Measurements from ENCODE around the gene PDZRN4.
"Not testable (repeated sequence)": the region's sequence is repeated elsewhere in the genome, so short reads cannot be mapped to it uniquely, and the experiment has no call there.

PDZRN4 gene

DNA sequence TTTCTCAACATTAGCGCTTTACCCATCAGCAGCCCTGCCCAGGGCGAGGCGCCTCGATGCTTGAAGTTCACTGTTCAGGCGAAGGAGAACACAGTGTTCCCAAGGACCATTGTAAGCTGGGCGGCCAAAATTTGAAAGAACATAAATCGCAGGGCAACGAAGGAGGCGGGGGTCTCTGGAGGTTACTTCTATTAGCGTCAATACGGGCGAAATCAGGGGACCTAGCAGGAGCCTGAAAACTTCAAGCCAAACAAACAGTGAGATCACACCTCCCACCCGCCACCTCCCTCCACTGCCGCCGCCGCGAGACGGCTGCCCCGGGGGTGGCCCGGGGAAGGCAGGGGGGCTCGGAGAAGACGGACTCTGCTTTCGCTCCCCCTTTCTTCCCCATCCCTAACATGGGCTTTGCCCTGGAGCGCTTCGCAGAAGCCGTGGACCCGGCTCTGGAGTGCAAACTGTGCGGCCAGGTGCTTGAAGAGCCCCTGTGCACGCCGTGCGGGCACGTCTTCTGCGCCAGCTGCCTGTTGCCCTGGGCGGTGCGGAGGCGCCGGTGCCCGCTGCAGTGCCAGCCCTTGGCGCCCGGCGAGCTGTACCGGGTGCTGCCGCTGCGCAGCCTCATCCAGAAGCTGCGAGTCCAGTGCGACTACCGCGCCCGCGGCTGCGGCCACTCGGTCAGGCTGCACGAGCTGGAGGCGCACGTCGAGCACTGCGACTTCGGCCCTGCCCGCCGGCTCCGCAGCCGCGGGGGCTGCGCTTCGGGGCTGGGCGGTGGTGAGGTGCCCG is at the start of gene PDZRN4:
TSS of gene PDZRN4 (plus strand) at position 263 of the 783 bp plus-strand sequence.
- DNase-seq, result no peak

DNA sequence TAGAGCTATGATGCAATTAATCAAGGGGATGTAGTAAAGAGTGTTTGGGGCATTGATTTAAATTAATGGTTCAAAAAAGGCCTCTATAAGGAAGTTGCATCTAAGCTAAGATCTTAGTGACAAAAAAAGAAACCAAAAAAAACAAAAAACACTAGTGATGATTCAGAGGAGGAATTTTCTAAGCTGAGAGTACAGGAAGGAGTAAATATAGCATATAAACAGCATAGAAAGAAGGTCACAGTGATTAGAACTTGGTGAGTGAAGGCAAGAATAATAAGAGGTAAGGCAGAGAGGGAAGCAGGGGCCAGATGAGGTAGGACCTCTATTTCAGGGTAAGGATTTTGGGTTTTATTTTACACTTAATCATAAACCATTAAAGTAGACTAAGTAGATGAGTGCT is 48.0 kb upstream of the PDZRN4 start:
- no peak for DNase-seq

DNA sequence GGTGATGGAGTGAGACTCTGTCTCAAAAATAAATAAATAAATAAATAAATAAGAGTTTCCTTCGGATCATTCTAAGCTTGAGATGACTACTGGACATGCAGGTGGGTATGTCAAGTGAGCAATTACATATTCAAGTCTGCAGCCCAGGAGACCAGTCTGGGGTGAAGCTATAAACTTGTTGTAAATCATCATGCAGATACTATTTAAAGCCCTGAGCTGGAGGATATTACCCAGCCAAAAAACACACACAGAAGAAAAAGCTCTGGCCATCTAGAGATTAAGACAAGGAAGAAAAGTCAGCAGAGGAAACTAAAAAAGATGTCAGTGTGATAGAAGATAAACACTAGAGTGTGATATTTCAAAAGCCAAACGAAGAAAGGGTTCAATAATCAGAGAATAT is 47.0 kb upstream of the PDZRN4 start:
- no peak for DNase-seq

DNA sequence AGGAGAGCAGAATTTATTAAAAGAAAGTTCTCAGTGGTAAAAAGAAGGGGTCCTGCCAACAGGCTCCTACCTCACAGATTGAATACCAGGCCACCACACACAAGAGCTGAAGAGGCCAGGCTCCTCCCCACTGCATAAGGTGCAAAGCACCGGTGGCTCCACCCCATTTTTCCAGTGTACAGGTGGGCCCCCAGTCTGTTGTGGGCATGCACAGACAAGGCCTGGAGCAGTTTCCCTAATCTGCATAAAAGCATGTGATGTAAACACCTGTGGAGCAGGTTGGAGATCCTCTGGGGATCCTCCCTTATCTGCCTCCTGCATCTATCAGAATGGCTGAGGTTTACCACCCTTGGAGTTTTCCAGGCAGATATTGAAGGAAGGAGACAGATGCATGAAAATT is 45.7 kb upstream of the PDZRN4 start:
- no peak for DNase-seq

DNA sequence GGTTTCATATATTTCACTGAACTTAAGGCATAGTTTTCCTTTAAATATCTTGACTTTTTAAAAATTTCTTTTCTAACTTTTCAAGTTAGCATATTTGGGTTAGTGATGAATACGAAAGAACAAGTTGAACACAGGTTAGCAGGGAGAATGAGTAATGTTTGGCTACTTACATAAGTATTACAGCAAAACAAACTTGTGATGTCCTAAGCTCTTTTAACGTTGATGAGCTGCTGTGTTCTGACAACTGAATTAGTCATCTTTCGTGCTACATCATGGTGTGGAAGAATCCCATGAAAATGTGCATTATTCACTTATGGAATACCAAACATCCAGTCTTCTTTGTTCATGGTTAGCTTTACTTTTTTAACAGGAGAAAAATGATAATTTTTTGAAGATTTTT is 36.3 kb upstream of the PDZRN4 start:
- DNase-seq, result no peak

DNA sequence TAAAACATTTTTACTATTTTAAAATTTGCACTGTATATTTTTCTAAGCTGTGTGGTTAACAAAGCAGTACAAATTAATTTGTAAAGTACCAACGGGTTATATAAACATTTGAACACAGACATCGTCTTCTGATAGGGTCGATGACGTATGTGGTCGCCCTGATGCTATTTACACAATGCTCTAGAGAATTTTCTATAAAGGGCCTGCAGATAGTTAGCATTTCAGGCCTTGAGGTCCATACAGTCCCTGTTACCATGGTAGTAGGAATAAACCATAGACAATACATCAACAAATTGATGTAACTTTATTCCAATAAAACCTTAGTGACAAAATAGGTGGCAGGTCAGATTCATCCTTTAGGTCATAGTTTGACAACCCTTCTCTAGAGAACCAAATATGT is 25.7 kb upstream of the PDZRN4 start:
- no peak for DNase-seq

DNA sequence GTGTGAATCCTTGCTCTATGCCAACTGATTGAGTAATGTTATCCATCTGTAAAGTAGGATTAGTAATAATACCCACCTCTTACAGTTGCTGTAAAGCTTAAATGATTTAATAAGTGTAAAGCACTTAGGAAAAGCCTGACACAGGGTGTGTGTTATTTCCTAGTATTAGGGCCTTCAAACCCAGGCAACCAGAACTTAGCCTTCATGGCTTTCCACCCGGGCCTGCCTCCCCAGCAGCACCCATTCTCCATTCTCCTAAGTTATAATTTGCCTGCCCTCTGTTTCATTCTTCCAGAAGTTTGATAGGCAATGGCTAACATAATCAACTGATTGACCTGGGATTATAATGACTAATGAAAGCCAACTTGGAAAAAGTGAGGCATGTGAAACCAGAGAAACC is 20.4 kb upstream of the PDZRN4 start:
- no peak for DNase-seq

DNA sequence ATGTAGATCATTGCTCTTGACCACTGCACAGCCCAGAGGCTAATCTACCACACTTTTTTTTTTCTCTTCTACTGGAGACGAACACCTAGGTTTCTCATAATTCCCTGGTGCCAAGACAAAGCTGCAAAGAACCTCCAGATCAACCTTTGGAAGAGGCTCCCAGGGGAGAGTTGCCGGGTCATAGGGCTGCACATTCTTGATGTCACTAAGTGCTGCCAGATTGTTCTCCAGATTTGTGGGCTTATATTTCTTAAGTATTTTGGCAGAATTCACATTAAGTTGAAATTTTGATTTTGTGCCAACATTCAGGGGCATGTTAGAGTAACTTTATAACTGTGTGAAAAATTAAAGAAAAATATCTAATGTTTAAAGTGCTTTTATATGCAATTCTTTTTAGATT is 13.5 kb upstream of the PDZRN4 start:
- DNase-seq, result no peak

DNA sequence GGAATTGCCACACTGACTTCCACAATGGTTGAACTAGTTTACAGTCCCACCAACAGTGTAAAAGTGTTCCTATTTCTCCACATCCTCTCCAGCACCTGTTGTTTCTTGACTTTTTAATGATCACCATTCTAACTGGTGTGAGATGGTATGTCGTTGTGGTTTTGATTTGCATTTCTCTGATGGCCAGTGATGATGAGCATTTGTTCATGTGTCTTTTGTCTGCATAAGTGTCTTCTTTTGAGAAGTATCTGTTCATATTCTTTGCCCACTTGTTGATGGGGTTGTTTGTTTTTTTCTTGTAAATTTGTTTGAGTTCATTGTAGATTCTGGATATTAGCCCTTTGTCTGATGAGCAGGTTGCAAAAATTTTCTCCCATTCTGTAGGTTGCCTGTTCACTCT is 8.6 kb upstream of the PDZRN4 start:
- not testable (repeated sequence) for DNase-seq

DNA sequence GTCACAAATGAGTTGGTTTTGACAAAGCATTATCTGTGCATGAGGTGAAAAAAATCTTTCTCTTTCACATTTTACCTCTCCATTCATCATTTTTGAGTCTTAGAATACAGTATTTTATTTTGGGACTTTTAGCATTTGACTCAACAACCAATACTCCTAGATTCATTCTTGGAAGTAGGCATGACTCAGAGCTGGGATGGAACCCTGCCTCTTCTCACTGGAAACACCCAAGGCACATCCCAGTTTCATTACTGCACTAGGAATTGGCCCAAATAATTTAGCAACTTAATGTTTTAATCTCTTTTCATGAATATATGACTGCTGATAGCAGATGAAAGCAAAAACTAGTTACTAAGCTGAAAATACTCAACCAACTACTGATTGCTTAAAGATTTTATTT is 3.3 kb upstream of the PDZRN4 start:
- DNase-seq, result no peak

DNA sequence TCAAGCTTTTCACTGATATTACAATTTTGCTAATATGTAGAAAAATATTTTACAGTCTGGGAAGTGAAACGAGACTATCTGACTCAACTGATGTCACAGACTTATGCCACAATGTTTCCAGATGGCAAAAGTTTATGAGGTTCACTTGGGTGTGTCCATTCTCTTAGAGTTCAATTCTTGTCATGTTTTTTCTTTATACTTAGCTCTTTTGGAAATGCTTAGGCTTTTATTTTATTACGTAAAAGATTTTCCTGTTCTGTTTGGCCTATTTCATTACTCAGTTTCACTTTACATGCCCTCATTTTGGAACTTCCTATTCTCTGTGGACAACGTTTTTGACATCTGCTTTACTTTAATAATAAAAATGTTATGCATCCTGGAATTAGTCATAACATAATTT is 2.1 kb upstream of the PDZRN4 start:
- no peak for DNase-seq

DNA sequence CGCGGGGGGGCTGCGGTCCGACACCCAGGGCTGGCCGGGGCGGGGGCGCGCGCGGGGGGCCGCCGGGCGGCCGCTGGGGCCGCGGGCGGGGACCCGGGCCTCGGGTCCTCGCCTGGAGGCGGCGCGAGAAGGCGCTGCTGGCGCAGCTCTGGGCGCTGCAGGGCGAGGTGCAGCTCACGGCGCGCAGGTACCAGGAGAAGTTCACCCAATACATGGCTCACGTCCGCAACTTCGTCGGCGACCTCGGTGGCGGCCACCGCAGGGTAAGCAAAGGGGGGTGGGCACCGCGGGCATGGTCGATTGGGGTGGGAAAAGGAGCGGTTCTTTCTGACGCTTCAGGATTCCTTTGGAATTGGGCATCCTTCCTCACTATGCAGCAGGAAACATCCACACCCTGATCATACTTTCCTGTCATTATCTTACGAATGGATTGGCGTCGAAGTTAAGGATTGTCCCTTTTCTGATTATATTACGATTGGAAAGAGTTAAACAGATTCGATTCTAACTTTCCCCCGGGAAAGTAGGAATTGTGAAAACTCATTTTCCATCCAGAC is 798 bp downstream of the PDZRN4 start:
- DNase-seq, result no peak

DNA sequence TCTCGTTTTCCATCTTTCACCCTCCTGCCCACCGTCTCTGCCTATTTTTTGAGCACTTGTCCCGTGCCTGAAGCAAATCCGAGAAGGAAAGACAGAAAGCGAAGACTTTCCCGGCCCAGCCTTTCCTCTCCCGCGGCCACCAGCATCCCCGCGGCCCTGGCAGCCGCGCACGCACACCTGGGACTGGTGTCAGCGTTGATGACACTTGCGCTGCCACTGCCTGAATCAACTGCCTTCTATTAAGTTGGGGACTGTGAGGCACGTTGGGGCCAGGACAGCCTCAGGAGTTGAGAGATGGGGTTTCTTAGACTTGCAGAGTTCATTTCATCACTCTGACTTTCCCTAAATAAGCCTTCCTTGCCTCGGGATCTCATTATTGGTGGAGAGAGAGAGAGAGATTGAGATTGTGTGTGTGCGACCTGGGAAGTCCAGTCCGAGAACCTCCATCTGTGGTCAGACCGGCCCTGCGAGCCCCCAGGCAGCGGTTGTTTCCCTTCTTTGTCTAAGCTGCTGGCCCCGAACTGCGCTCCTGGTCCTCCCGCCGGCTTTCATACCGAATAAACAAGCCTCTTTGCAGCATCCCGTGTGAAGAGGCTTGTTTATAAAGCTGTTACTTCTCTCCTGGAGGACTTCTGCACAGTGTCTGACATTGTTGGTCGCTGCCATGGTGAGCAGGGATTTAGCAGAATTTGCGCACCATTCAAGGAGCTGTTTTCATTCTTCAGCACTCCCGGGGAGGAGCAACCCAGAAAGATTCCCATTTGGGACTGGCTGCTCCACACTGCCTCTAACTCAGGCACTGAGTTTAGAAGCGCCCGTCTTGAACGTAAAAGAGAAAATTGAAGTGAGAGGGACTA is 1.5 kb downstream of the PDZRN4 start:
- DNase-seq, result no peak

DNA sequence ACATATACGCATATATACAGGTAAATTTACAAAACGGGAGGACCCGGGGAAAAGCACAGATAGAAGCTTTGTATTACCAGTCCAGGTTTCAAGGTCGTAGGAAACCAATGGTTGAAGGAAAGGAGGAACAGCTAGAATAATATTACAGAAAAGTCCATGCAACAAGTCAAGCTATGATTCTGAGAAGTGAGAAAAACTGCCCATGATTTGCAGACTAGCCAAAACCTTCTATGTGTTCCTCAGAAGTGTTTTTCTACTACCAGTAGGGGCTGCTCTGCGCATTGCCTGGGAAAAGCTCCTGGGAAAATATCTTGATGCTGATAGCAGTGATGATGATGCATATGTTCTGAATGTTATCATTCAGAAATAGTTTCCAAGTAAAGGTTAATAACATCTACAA is 2.2 kb downstream of the PDZRN4 start:
- peak in 1 of 2 experiments; percentile 3 for DNase-seq

DNA sequence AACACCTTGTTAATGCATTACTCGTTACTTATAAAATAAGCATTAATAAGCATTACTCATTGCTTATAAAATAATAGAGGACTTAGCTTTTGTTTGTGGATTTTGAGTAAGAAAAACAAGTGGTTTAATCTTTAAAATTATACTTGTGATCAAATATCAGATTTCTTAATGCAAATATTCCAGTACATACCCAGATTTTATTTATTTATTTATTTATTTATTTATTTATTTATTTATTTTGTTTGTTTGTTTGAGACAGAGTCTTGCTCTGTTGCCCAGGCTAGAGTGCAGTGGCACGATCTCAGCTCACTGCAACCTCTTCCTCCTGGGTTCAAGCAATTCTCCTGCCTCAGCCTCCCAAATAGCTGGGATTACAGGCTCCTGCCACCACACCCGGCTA is 3.4 kb downstream of the PDZRN4 start:
- DNase-seq, result not testable (repeated sequence)

DNA sequence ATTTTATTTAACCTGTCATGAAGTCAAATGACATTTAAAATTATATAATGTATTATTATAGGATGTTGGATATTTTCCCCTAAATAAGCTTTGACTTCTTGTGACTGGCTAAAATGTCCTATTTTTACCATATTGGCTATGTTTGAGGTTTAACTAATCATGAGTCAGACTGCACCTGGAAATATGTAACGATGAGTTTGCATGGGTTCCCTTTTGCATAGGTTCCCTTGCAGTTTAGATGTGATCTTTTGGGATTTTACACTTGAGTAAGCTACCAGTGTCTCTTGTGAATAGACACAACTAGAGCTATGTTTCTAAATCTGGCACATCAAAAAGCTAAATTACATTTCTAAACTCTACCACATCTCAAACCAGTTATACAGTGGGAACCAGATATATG is 5.2 kb downstream of the PDZRN4 start:
- no peak for DNase-seq

DNA sequence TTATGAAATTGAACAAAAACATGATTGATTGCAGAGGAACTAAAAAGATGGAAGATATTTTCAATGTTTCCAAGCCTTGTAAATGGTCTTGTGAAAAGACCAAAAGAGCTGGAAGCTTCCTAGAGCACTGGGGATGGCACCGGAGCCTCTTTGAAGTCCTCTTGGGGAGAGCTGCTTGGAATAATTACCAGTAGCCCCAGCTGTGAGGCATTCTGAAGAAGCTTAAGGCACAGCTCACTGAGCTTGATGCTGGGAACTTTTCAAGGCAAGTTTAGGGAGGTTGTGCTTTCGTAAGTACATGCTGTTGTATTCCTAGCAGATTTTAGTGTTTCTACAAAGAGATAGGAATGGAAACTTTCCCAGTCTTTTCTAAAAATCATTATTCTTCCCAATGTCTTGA is 13.9 kb downstream of the PDZRN4 start:
- no peak for DNase-seq

DNA sequence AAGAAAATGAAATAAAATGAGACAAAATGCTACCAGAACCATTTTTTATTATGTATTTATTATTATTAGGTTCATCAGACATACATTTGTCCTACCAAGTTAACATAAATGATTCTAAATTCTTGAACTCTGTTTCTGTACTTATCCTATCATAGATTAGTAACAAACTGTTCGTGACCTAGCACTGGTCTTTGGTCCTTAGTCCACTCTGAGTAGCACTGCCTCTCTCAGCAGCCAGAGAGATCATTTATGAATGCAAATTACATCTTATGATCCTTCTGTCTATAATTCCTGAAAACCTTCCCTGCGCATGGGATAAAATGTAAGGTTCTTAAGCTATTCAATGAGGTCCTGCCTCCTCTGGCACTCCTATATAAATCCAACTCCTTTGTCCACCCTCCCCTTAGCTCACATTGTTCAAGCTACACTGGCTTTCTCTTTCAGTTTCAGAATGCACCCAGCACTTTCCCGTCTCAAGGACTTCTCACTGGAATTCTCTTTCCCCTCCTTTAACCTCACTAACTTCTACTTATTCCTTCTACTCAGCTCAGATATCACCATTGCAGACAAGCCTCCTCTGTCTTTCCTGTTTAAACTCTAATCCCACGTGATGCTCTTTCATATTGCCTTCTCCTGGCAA is 17.1 kb downstream of the PDZRN4 start:
- no peak for DNase-seq

DNA sequence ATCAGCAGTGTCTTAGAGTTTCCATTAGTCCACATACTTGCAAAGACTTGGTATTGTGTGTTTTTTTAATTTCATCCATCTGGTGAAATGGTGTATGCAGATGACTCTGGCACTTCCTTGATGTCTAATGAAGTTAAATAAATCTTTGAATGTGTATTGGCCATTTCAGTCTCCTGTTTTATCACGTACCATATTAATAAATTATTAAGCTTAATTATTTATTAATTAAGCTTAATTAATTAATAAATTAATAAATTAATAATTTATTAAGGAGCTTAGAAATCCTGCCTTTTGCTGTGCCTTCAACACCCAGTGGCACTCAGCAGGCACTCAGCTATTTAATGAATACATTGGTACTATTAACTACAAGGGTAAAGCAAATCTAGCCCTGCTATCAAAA is 18.2 kb downstream of the PDZRN4 start:
- no peak for DNase-seq

DNA sequence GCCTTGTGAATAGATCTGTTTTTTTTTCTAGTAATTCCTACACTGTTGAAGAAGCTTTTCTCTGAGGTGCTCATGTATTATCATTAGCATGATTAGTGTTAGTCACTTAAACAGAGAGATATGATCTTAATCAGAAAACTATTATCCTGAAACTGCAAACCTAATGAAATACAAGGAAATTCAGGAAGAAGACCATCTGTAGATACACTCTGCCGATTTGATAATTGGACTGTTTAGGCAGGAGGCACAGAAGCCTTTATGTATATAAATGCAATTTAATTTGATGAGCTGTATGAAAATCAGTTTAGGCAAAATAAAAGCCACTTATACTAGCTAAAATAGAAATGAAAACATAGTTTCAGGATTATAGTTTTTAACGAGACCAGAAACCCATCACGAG is 23.3 kb downstream of the PDZRN4 start:
- DNase-seq, result no peak

DNA sequence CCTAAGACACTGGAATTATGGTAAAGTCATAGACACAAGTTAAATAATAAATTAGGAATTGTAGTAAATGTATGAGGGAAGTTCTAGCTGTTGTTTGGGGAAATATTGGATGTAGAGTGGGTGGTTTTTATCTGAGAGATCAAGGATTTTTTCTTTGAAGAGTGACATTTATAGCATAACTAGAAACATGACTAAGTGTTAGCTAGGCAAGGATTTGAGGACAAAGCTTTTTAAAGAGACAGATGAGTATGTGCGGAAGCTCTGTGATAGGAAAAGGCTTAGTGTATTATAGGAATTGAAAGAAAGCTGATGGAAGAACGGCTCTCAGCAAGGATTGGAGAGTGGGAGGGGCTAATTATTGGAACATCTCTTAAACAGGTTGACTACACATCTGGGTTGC is 24.5 kb downstream of the PDZRN4 start:
- no peak for DNase-seq

DNA sequence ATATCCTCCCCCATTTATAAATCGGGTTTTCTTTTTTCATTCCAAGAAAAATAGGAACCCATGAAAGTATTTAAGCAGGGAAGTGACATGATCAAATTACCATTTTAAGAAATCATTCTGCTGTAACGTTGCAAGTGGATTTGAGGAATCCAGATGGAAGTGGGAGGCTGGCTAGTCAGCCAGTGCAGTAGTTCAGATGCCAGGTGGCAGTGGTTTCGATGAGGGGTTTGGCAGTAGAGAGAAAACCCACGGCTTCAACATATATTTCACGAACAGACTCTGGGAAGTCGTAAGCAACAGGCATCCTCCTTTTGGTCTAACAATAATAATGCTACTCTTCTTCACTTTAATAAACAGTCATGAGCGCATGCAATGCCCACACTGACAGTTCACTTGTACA is 25.0 kb downstream of the PDZRN4 start:
- no peak for DNase-seq

DNA sequence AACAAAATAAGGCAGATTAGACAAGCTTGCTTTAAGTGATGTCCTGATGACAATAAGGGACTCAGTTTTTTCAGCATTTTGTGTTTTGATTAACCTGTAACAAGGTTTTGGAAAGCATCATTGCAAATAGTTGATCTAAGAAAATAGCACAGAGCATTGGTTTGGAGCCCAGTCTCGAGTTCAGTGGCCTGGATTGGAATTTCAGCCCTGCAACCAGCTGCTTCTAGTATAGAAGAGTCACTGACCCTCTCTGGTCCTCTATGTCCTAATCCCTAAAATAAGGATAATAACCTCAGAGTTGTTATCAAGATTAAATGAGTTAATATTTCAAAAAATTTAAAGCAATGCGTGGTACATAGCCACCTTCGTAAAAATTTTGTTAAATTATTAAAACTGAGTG is 25.5 kb downstream of the PDZRN4 start:
- no peak for DNase-seq

DNA sequence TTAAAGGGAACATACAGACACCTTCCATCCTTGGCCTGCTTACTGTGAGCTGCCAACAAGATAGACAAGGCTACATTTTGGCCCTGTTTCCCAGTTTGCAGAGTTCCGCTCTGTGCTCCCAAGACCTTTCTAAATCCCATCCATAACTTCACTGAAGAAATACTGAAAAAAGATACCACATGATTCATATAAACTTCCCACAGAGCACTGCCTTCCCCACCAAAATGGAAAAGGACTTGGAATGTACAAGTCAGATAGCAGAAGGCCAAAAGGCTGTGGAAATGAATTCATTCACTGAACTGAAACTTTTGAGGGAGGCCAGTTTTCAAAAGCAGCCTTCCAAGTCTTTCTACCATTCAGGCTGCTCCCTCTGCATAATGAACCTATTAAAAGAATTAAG is 29.6 kb downstream of the PDZRN4 start:
- DNase-seq, result no peak

Data from AML-193 (cell line).